8988T (cell line): ENCODE data around the gene SMPD3.
"Not testable (repeated sequence)": the region's sequence is repeated elsewhere in the genome, so short reads cannot be mapped to it uniquely, and the experiment has no call there.

ENCODE experiments used
- DNase-seq: peaks from one replicate; pipeline ENCODE4 v3.0.0; 2011

The SMPD3 gene

GRCh38 chr16:68448360-68448970 lies at the start of gene SMPD3:
Gene SMPD3, minus strand, starts transcription at chr16:68448508. Its CDS starts 76,327 bp downstream, at chr16:68372181.
- DNase-seq = peak; percentile 100

- no peak for DNase-seq
These were observed 48.4 kb upstream of the SMPD3 start for GRCh38 chr16:68496689-68497088.

- not testable (repeated sequence) for DNase-seq
These were observed 46.0 kb upstream of the SMPD3 start for GRCh38 chr16:68494261-68494660.

- no peak for DNase-seq
These were observed 45.2 kb upstream of the SMPD3 start for GRCh38 chr16:68493412-68494070.

GRCh38 chr16:68492543-68493411 lies 44.5 kb upstream of the SMPD3 start:
- no peak for DNase-seq

- DNase-seq = no peak
These were observed 43.8 kb upstream of the SMPD3 start for GRCh38 chr16:68492151-68492542.

GRCh38 chr16:68491576-68491950 lies 43.3 kb upstream of the SMPD3 start:
- DNase-seq = no peak

GRCh38 chr16:68490829-68491575 lies 42.7 kb upstream of the SMPD3 start:
- peak; percentile 95 for DNase-seq

- no peak for DNase-seq
These were observed 42.0 kb upstream of the SMPD3 start for GRCh38 chr16:68490358-68490757.

GRCh38 chr16:68488554-68488953 lies 40.2 kb upstream of the SMPD3 start:
- no peak for DNase-seq

GRCh38 chr16:68487669-68488068 lies 39.4 kb upstream of the SMPD3 start:
- DNase-seq = no peak

GRCh38 chr16:68487203-68487514 lies 38.9 kb upstream of the SMPD3 start:
- no peak for DNase-seq

- DNase-seq = no peak
These were observed 38.3 kb upstream of the SMPD3 start for GRCh38 chr16:68486502-68487202.

GRCh38 chr16:68481636-68482035 lies 33.3 kb upstream of the SMPD3 start:
- no peak for DNase-seq

GRCh38 chr16:68480084-68480995 lies 32.0 kb upstream of the SMPD3 start:
- DNase-seq = no peak

GRCh38 chr16:68479271-68479670 lies 31.0 kb upstream of the SMPD3 start:
- DNase-seq = no peak

GRCh38 chr16:68478526-68479250 lies 30.4 kb upstream of the SMPD3 start:
- no peak for DNase-seq

GRCh38 chr16:68475071-68475470 lies 26.8 kb upstream of the SMPD3 start:
- no peak for DNase-seq

- DNase-seq = no peak
These were observed 25.2 kb upstream of the SMPD3 start for GRCh38 chr16:68473358-68474070.

- DNase-seq = no peak
These were observed 24.3 kb upstream of the SMPD3 start for GRCh38 chr16:68472581-68472980.
